Activated CD4-positive, alpha-beta T cell treated with anti-CD3 and anti-CD28 coated beads, Interleukin-2, amount 10 ng/mL, durations not matched to agents 7 days and 5 days (primary cell): ENCODE results near the gene GOLGA5. TPM values are rescaled to one million over a fixed set of nuclear protein-coding genes. Genes with fewer than 3 reads are reported as not detected.

ENCODE experiments used
- CTCF ChIA-PET: fragments of 350-600 bp; sonication (Branson Sonifier 250); formaldehyde crosslinking; loops from one replicate; lab custom pipeline; 2021; ENCODE audit warnings: antibody characterized with exemption; lab: Charles Lee
- POLR2A ChIA-PET: fragments of 350-600 bp; sonication (Branson Sonifier 250); formaldehyde crosslinking; loops from one replicate; lab custom pipeline; 2021; ENCODE audit warnings: antibody characterized with exemption; lab: Charles Lee
- DNase-seq: peaks from one replicate; pipeline ENCODE4 v3.0.0-alpha.2; 2020
- H3K27ac Mint-ChIP-seq: one replicate; pipeline ENCODE4 v1.8.0; 2021; ENCODE audit warnings: mild to moderate bottlenecking, moderate library complexity, mixed read lengths
- H3K27me3 Mint-ChIP-seq: one replicate; pipeline ENCODE4 v1.8.0; 2021; ENCODE audit warnings: mixed read lengths
- H3K36me3 Mint-ChIP-seq: one replicate; pipeline ENCODE4 v1.8.0; 2021; ENCODE audit warnings: low read depth, mixed read lengths
- H3K4me1 Mint-ChIP-seq: one replicate; pipeline ENCODE4 v1.8.0; 2021; ENCODE audit warnings: mixed read lengths
- H3K4me3 Mint-ChIP-seq: one replicate; pipeline ENCODE4 v1.8.0; 2021; ENCODE audit warnings: mild to moderate bottlenecking, moderate library complexity, mixed read lengths
- H3K9me3 Mint-ChIP-seq: one replicate; pipeline ENCODE4 v1.8.0; 2021; ENCODE audit warnings: mixed read lengths
- total RNA-seq, 2 experiments: library from RNA; stranded (reverse); gene quantifications; one replicate each; pipeline ENCODE4 v1.2.3, GENCODE V29; 2021

The GOLGA5 gene
- total RNA-seq, 2 experiments from 2014 or later = 20.4 to 23.1 TPM

- Mint-ChIP-seq H3K27ac (no peak overlapping the region), H3K27me3 (peaks cover 28% of the 10 kb centered on the region), H3K4me1 (no peaks in the 10 kb centered on the region), H3K4me3 (no peak overlapping the region), H3K36me3 (no peaks in the 10 kb centered on the region), H3K9me3 (no peaks in the 10 kb centered on the region)
- POLR2A ChIA-PET = no interaction called here
- CTCF ChIA-PET = interaction anchor here (0.6 kb wide), 2 partner anchors 90 to 342 kb away, joined by 3 read pairs; no protein-coding TSS in a partner anchor
- no peak for DNase-seq
These were observed 83.8 kb downstream of the GOLGA5 start for GRCh38 chr14:92877757-92878431.

- no peak for DNase-seq
- ChIA-PET CTCF (no interaction called here), POLR2A (no interaction called here)
- H3K36me3 Mint-ChIP-seq = no peaks in the 10 kb centered on the region
- no peaks in the 10 kb centered on the region for H3K4me1 Mint-ChIP-seq
- H3K27ac Mint-ChIP-seq = no peak overlapping the region
- peaks cover 30% of the 10 kb centered on the region for H3K27me3 Mint-ChIP-seq
- H3K4me3 Mint-ChIP-seq = no peak overlapping the region
- peaks cover 3% of the 10 kb centered on the region for H3K9me3 Mint-ChIP-seq
These were observed 86.2 kb downstream of the GOLGA5 start for GRCh38 chr14:92880351-92880750.

GRCh38 chr14:92880851-92881250 is 86.7 kb downstream of the GOLGA5 start:
- H3K4me3 Mint-ChIP-seq = no peak overlapping the region
- no peaks in the 10 kb centered on the region for H3K4me1 Mint-ChIP-seq
- H3K36me3 Mint-ChIP-seq = no peaks in the 10 kb centered on the region
- peaks cover 33% of the 10 kb centered on the region for H3K27me3 Mint-ChIP-seq
- DNase-seq = no peak
- no peak overlapping the region for H3K27ac Mint-ChIP-seq
- H3K9me3 Mint-ChIP-seq = peaks cover 3% of the 10 kb centered on the region
- ChIA-PET POLR2A (interaction anchor here (0.6 kb wide), 1 partner anchor 214 kb away, joined by 7 read pairs; no protein-coding TSS in a partner anchor), CTCF (no interaction called here)

GRCh38 chr14:92883066-92883465 is 89.0 kb downstream of the GOLGA5 start:
- DNase-seq = no peak
- no peaks in the 10 kb centered on the region for H3K36me3 Mint-ChIP-seq

GRCh38 chr14:92884410-92884809 is 90.3 kb downstream of the GOLGA5 start:
- Mint-ChIP-seq H3K9me3 (peaks cover 3% of the 10 kb centered on the region), H3K27me3 (peaks cover 22% of the 10 kb centered on the region), H3K36me3 (no peaks in the 10 kb centered on the region), H3K4me1 (no peaks in the 10 kb centered on the region), H3K27ac (no peak overlapping the region), H3K4me3 (no peak overlapping the region)
- ChIA-PET POLR2A (no interaction called here), CTCF (no interaction called here)
- DNase-seq = no peak

More at GRCh38 chr14:92883066-92883465, 89.0 kb downstream of the GOLGA5 start:
- Mint-ChIP-seq H3K27ac (no peak overlapping the region), H3K9me3 (peaks cover 3% of the 10 kb centered on the region), H3K27me3 (peaks cover 24% of the 10 kb centered on the region), H3K4me3 (no peak overlapping the region), H3K4me1 (no peaks in the 10 kb centered on the region)
- CTCF ChIA-PET = no interaction called here
- POLR2A ChIA-PET = no interaction called here

- H3K27ac Mint-ChIP-seq = no peak overlapping the region
- no peak for DNase-seq
- H3K4me1 Mint-ChIP-seq = no peaks in the 10 kb centered on the region
- H3K27me3 Mint-ChIP-seq = peaks cover 23% of the 10 kb centered on the region
- ChIA-PET POLR2A (no interaction called here), CTCF (no interaction called here)
- H3K4me3 Mint-ChIP-seq = no peak overlapping the region
- H3K9me3 Mint-ChIP-seq = peaks cover 3% of the 10 kb centered on the region
- no peaks in the 10 kb centered on the region for H3K36me3 Mint-ChIP-seq
These were observed 91.4 kb downstream of the GOLGA5 start for GRCh38 chr14:92885279-92886061.

- peaks cover 7% of the 10 kb centered on the region for H3K9me3 Mint-ChIP-seq
- H3K27me3 Mint-ChIP-seq = peaks cover 20% of the 10 kb centered on the region
- ChIA-PET POLR2A (no interaction called here), CTCF (interaction anchor here (0.6 kb wide), 1 partner anchor 221 kb away, joined by 3 read pairs; no protein-coding TSS in a partner anchor)
- H3K36me3 Mint-ChIP-seq = no peaks in the 10 kb centered on the region
- H3K27ac Mint-ChIP-seq = no peak overlapping the region
- H3K4me1 Mint-ChIP-seq = no peaks in the 10 kb centered on the region
- no peak for DNase-seq
- no peak overlapping the region for H3K4me3 Mint-ChIP-seq
These were observed 92.2 kb downstream of the GOLGA5 start for GRCh38 chr14:92886337-92886736.

GRCh38 chr14:92887157-92887556 is 93.1 kb downstream of the GOLGA5 start:
- DNase-seq = no peak
- ChIA-PET POLR2A (no interaction called here), CTCF (no interaction called here)
- Mint-ChIP-seq H3K36me3 (no peaks in the 10 kb centered on the region), H3K27ac (no peak overlapping the region), H3K4me1 (no peaks in the 10 kb centered on the region), H3K4me3 (no peak overlapping the region), H3K9me3 (peaks cover 7% of the 10 kb centered on the region), H3K27me3 (peaks cover 15% of the 10 kb centered on the region)

- Mint-ChIP-seq H3K27ac (no peak overlapping the region), H3K4me3 (no peak overlapping the region), H3K36me3 (no peaks in the 10 kb centered on the region), H3K27me3 (peaks cover 15% of the 10 kb centered on the region), H3K4me1 (no peaks in the 10 kb centered on the region), H3K9me3 (peaks cover 9% of the 10 kb centered on the region)
- DNase-seq = no peak
- ChIA-PET CTCF (no interaction called here), POLR2A (no interaction called here)
These were observed 94.8 kb downstream of the GOLGA5 start for GRCh38 chr14:92888896-92889295.

Other genes starting within 250 kb of the GOLGA5 start
- 1 to 10 TPM; 4.7 to 4.8 TPM for gene LGMN, start 45.7 kb upstream of the GOLGA5 start, total RNA-seq
- gene CHGA, start 128.8 kb downstream of the GOLGA5 start, total RNA-seq = not detected